HepG2 (cell line): Measurements from ENCODE around the gene ZNF765. TPM values are rescaled to one million over a fixed set of nuclear protein-coding genes. Genes with fewer than 3 reads are reported as not detected.

Experiments used
- ATF7 ChIP-seq, 2 experiments: fragments of 450-650 bp in 1 of 2; sonication (generic) in 1 of 2; formaldehyde crosslinking in 1 of 2; IDR thresholded peaks; 2 replicates each; pipeline versions ENCODE4 v1.4.0 to v1.6.1; 2016 to 2020; ENCODE audit warnings: antibody characterized with exemption in 1 of 2, mild to moderate bottlenecking in 1 of 2, missing genetic modification reagents in 1 of 2
- CREM ChIP-seq, 2 experiments: sonication (generic) in 1 of 2; formaldehyde crosslinking in 1 of 2; IDR thresholded peaks; 2 replicates each; pipeline versions ENCODE4 v1.4.0 to v1.6.1; 2016 to 2020; ENCODE audit warnings: antibody characterized with exemption in 1 of 2, mild to moderate bottlenecking in 1 of 2, missing genetic modification reagents in 1 of 2
- FOXA3 ChIP-seq: IDR thresholded peaks from 2 replicates; pipeline ENCODE4 v1.6.1; 2016; ENCODE audit warnings: missing genetic modification reagents, missing compliant biosample characterization
- MED13 ChIP-seq: sonication (generic); formaldehyde crosslinking; IDR thresholded peaks from 2 replicates; pipeline ENCODE4 v1.5.0; 2020; ENCODE audit warnings: missing genetic modification reagents
- NAIF1 ChIP-seq: sonication (generic); formaldehyde crosslinking; IDR thresholded peaks from 2 replicates; pipeline ENCODE4 v1.5.0; 2020; ENCODE audit warnings: mild to moderate bottlenecking, missing genetic modification reagents, borderline replicate concordance
- RXRB ChIP-seq: IDR thresholded peaks from 2 replicates; pipeline ENCODE4 v1.6.1; 2016; ENCODE audit warnings: borderline replicate concordance, missing genetic modification reagents, missing compliant biosample characterization
- SALL1 ChIP-seq: sonication (generic); formaldehyde crosslinking; IDR thresholded peaks from 2 replicates; pipeline ENCODE4 v1.8.0; 2022; ENCODE audit warnings: mild to moderate bottlenecking, missing genetic modification reagents
- TFDP1 ChIP-seq: IDR thresholded peaks from 2 replicates; pipeline ENCODE4 v1.6.1; 2016; ENCODE audit warnings: missing compliant biosample characterization, missing genetic modification reagents, borderline replicate concordance
- UBTF ChIP-seq: sonication (generic); formaldehyde crosslinking; IDR thresholded peaks from 2 replicates; pipeline ENCODE4 v1.4.0; 2020; ENCODE audit warnings: mild to moderate bottlenecking, missing genetic modification reagents
- YEATS4 ChIP-seq: sonication (generic); formaldehyde crosslinking; IDR thresholded peaks from 2 replicates; pipeline ENCODE4 v1.4.0; 2020; ENCODE audit warnings: missing genetic modification reagents, borderline replicate concordance
- ZNF263 ChIP-seq: sonication (generic); formaldehyde crosslinking; IDR thresholded peaks from 2 replicates; pipeline ENCODE4 v1.4.0; 2020; ENCODE audit warnings: missing genetic modification reagents
- ZNF530 ChIP-seq: sonication (generic); formaldehyde crosslinking; IDR thresholded peaks from 2 replicates; pipeline ENCODE4 v1.5.0; 2020; ENCODE audit warnings: low read depth, mild to moderate bottlenecking, missing genetic modification reagents
- ZNF557 ChIP-seq: sonication (generic); formaldehyde crosslinking; IDR thresholded peaks from 2 replicates; pipeline ENCODE4 v1.4.0; 2020; ENCODE audit warnings: missing genetic modification reagents
- ZNF629 ChIP-seq: sonication (generic); formaldehyde crosslinking; conservative IDR thresholded peaks from 2 replicates; pipeline ENCODE4 v1.5.0; 2020; ENCODE audit warnings: missing genetic modification reagents
- ZNF687 ChIP-seq: sonication (generic); formaldehyde crosslinking; IDR thresholded peaks from 2 replicates; pipeline ENCODE4 v1.5.1; 2020; ENCODE audit warnings: mild to moderate bottlenecking, missing genetic modification reagents, moderate library complexity
- polyA plus RNA-seq, 8 experiments: library from polyadenylated mRNA; depleted of rRNA in 3 of 8; stranded (reverse) in 7 of 8; unstranded in 1 of 8; fragments of >200 nt; fragmentation: Illumina TruSeq in 4 of 8; extraction: Trizol in 4 of 8; gene quantifications; 2 replicates each; pipeline versions ENCODE4 v1.2.1 to v1.2.3, GENCODE V29; 2011 to 2016; ENCODE audit warnings: low read depth in 4 of 8, missing spikeins in 1 of 8, mixed read lengths in 1 of 8; ENCODE audit not compliant: insufficient read depth in 1 of 8
- total RNA-seq, 5 experiments: library from RNA; depleted of rRNA; stranded (reverse); fragments of >200 nt; fragmentation: Illumina TruSeq; extraction: Trizol; gene quantifications; 2 replicates each; pipeline ENCODE4 v1.2.3, GENCODE V29; 2016; ENCODE audit warnings: low read depth in 1 of 5
- TF ChIP-seq, protein P1 (sequence below): sonication (generic); formaldehyde crosslinking; IDR thresholded peaks from 2 replicates; pipeline ENCODE4 v1.5.0; 2020; ENCODE audit warnings: mild to moderate bottlenecking, missing genetic modification reagents
- TF ChIP-seq, protein P2 (sequence below): sonication (generic); formaldehyde crosslinking; IDR thresholded peaks from 2 replicates; pipeline ENCODE4 v1.4.0; 2020; ENCODE audit warnings: missing genetic modification reagents, borderline replicate concordance

Gene ZNF765
- total and polyA plus RNA-seq, 2 of the 13 experiments (the other 11 are each of a cell fraction or from before 2014, with no cell fraction given), result 5.0 to 14.5 TPM

DNA sequence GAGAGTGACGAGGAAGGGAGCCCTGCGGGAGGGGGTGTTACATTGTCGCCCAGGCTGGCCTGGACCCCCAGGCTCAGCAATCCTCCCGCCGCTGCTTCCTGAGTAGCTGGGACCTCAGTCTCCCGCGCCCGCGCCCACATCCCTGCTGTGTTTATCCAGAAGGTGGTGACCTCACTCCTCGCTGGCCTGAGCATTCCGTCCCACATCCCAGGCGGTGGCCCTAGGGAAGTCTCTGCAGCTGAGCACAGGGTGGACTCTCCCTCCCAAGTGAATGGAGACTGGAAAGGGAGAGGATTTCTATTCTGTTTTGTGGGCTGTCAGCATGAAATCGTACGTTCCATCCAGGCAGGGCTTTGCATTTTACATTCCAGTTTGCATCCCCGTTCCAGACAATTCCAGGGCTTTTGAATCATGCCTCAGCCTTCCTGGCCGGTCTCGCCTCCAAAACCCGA is 401 bp upstream of the ZNF765 start (continued):
- TF ChIP-seq UBTF (CRISPR knock-in tag) (no peak), SALL1 (CRISPR knock-in tag) (peak; percentile 41; the same call in 1 of the 2 replicates), FOXA3 (CRISPR knock-in tag) (peak; percentile 20; the same call in 1 of the 2 replicates), ZNF530 (CRISPR knock-in tag) (no peak), YEATS4 (peak; percentile 37; the same call in 1 of the 2 replicates), ZNF263 (CRISPR knock-in tag) (peak; percentile 44), ZNF687 (CRISPR knock-in tag) (peak; percentile 43; the same call in 1 of the 2 replicates), ZNF629 (CRISPR knock-in tag) (peak; percentile 39; the same call in 1 of the 2 replicates), ATF7 (IDR thresholded peaks at IDR 0.05) (no peak), ATF7 (CRISPR knock-in tag; IDR thresholded peaks at IDR 0.05) (peak; percentile 23; the same call in 1 of the 2 replicates), NAIF1 (no peak), MED13 (CRISPR knock-in tag) (peak; percentile 13; the same call in 1 of the 2 replicates), TFDP1 (CRISPR knock-in tag) (peak; percentile 1; the same call in 1 of the 2 replicates), RXRB (CRISPR knock-in tag) (0 out of 2 replicates have a peak, but pooled peaks have one; percentile 4), ZNF557 (CRISPR knock-in tag) (0 out of 2 replicates have a peak, but pooled peaks have one; percentile 49), CREM (IDR thresholded peaks at IDR 0.05) (no peak), CREM (CRISPR knock-in tag; IDR thresholded peaks at IDR 0.05) (no peak)
- TF ChIP-seq, protein P1, sequence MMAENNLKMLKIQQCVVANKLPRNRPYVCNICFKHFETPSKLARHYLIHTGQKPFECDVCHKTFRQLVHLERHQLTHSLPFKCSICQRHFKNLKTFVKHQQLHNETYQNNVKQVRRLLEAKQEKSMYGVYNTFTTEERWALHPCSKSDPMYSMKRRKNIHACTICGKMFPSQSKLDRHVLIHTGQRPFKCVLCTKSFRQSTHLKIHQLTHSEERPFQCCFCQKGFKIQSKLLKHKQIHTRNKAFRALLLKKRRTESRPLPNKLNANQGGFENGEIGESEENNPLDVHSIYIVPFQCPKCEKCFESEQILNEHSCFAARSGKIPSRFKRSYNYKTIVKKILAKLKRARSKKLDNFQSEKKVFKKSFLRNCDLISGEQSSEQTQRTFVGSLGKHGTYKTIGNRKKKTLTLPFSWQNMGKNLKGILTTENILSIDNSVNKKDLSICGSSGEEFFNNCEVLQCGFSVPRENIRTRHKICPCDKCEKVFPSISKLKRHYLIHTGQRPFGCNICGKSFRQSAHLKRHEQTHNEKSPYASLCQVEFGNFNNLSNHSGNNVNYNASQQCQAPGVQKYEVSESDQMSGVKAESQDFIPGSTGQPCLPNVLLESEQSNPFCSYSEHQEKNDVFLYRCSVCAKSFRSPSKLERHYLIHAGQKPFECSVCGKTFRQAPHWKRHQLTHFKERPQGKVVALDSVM (CRISPR knock-in tag), result peak; percentile 38; the same call in 1 of the 2 replicates
- TF ChIP-seq, protein P2, sequence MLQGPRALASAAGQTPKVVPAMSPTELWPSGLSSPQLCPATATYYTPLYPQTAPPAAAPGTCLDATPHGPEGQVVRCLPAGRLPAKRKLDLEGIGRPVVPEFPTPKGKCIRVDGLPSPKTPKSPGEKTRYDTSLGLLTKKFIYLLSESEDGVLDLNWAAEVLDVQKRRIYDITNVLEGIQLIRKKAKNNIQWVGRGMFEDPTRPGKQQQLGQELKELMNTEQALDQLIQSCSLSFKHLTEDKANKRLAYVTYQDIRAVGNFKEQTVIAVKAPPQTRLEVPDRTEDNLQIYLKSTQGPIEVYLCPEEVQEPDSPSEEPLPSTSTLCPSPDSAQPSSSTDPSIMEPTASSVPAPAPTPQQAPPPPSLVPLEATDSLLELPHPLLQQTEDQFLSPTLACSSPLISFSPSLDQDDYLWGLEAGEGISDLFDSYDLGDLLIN (CRISPR knock-in tag), result 0 out of 2 replicates have a peak, but pooled peaks have one; percentile 80
